ENCODE measurements around the gene ACER3. TPM values are rescaled to one million over a fixed set of nuclear protein-coding genes. Genes with fewer than 3 reads are reported as not detected.

Gene ACER3
- total and polyA plus RNA-seq, 2 donors (not counting 1 experiment from before 2014, with no cell fraction given): 3.3 to 12.9 TPM

- 5% methylated on average over 8 of the region's 15 CpGs for WGBS (ENCODE audit: insufficient coverage)
- Histone ChIP-seq H3K4me3 (ENCODE audit: control extremely low read depth in 1 of 5, extremely low read depth in 1 of 5, insufficient read depth in 1 of 5, low read depth in 2 of 5, low read length in 4 of 5) (peak overlapping the region in 4 of 5 experiments; percentile 20 to 70 (median 46)), H2AFZ (ENCODE audit: insufficient read depth, low read depth, low read length, poor library complexity, severe bottlenecking) (no peak overlapping the region), H3K9ac (ENCODE audit: low read length) (peak overlapping the region; percentile 51), H3K27me3 (replicated peaks in 1 of 4; ENCODE audit: control extremely low read depth in 1 of 4, control insufficient read depth in 3 of 4, insufficient read depth in 4 of 4, low read length in 3 of 4) (peaks cover 0 to 29% (median 17%) of the 10 kb centered on the region in 4 experiments), H4K20me1 (ENCODE audit: control insufficient read depth, insufficient read depth, low read length, poor library complexity, severe bottlenecking) (no peaks in the 10 kb centered on the region), H3K4me2 (replicated peaks; ENCODE audit: low read depth, low read length, poor library complexity, severe bottlenecking) (peak overlapping the region; percentile 79), H3K9me3 (ENCODE audit: control extremely low read depth in 1 of 3, control insufficient read depth in 2 of 3, insufficient read depth in 1 of 3, low read length in 2 of 3) (no peaks in the 10 kb centered on the region), H3K27ac (ENCODE audit: low read length in 2 of 2) (no peak overlapping the region), H3K79me2 (ENCODE audit: control insufficient read depth, insufficient read depth, low read length) (no peaks in the 10 kb centered on the region), H3K4me1 (ENCODE audit: control insufficient read depth in 2 of 2, insufficient read depth in 2 of 2, low read length in 2 of 2) (peaks cover 14 to 15% of the 10 kb centered on the region in 2 donors), H3K36me3 (replicated peaks in 1 of 2; ENCODE audit: control extremely low read depth in 1 of 2, control insufficient read depth in 1 of 2, extremely low read depth in 1 of 2, insufficient read depth in 2 of 2, low read length in 1 of 2) (no peaks in the 10 kb centered on the region)
- DNase-seq (peak; percentile 95), ATAC-seq (ENCODE audit: low read depth) (peak; percentile 86)
- ChIA-PET CTCF (interaction anchor here (0.6 to 6.3 kb wide), 11 partner anchors 10 to 922 kb away, joined by 3 to 73 read pairs (median 4); partner anchors contain the start of gene CAPN5), POLR2A (interaction anchor here (0.6 to 1.1 kb wide), 4 partner anchors 18 to 424 kb away, joined by 3 to 6 read pairs (median 3); no protein-coding TSS in a partner anchor)
- Mint-ChIP-seq H3K27ac (peak overlapping the region; percentile 53), H3K9me3 (ENCODE audit: insufficient read depth) (no peaks in the 10 kb centered on the region), H3K27me3 (peaks cover 35% of the 10 kb centered on the region), H3K4me1 (peaks cover 13% of the 10 kb centered on the region), H3K4me3 (peak overlapping the region; percentile 67)
- TF ChIP-seq CTCF (IDR thresholded peaks at IDR 0.05) (peak; percentile 67), EZH2 (IDR thresholded peaks at IDR 0.05; ENCODE audit: borderline replicate concordance, insufficient read depth, low read depth, low read length, poor library complexity, severe bottlenecking) (no peak)
- intact Hi-C loops (cut with micrococcal nuclease): loop anchor here (1.0 to 5.0 kb wide), 4 partner anchors 19 to 365 kb away; partner anchors contain the start of genes ACER3 and CAPN5
Measured at GRCh38 chr11:77047007-77047927, 186.5 kb downstream of the ACER3 start.
